Breast epithelium (tissue), 4 donors: ENCODE data around the gene SH3GL2. TPM values are rescaled to one million over a fixed set of nuclear protein-coding genes. Genes with fewer than 3 reads are reported as not detected.

Experiments
- DNase-seq, 2 donors: peaks; one replicate each; pipeline ENCODE4 v3.0.0-alpha.2; 2019; ENCODE audit warnings: low spot score in 2 of 2
- H3K27ac ChIP-seq, 2 donors: fragments of 200-600 bp; sonication (generic) in 1 of 2; one replicate each; pipeline ENCODE4 v1.5.1; 2016 to 2019; ENCODE audit warnings: mild to moderate bottlenecking in 1 of 2
- H3K27me3 ChIP-seq, 2 donors: fragments of 200-600 bp; sonication (generic) in 1 of 2; one replicate each; pipeline versions ENCODE4 v1.5.1 to v1.6.0; 2017 to 2019; ENCODE audit warnings: control low read depth in 1 of 2, mild to moderate bottlenecking in 1 of 2
- H3K36me3 ChIP-seq: fragments of 200-600 bp; one replicate; pipeline ENCODE4 v1.5.1; 2019
- H3K4me1 ChIP-seq, 2 donors: fragments of 200-600 bp; sonication (generic); one replicate each; pipeline ENCODE4 v1.5.1; 2016 to 2019; ENCODE audit warnings: control low read depth in 1 of 2
- H3K4me3 ChIP-seq, 3 donors: fragments of 200-600 bp; sonication (generic); 1 replicate in 2 of 3; 2 replicates in 1 of 3; pipeline ENCODE4 v1.5.1; 2016 to 2019; ENCODE audit warnings: mild to moderate bottlenecking in 3 of 3, moderate library complexity in 2 of 3
- H3K9me3 ChIP-seq, 2 donors: fragments of 200-600 bp; sonication (generic) in 1 of 2; one replicate each; pipeline ENCODE4 v1.5.1; 2016 to 2019; ENCODE audit warnings: control low read depth in 1 of 2
- CTCF ChIP-seq, 3 donors: fragments of 450-650 bp; IDR thresholded peaks; one replicate each; pipeline ENCODE4 v1.5.1; 2016 to 2017; ENCODE audit warnings: antibody characterized with exemption in 3 of 3, mild to moderate bottlenecking in 3 of 3, moderate library complexity in 3 of 3
- POLR2A ChIP-seq: fragments of 450-650 bp; IDR thresholded peaks from one replicate; pipeline ENCODE4 v1.6.1; 2016; ENCODE audit warnings: antibody characterized with exemption, mild to moderate bottlenecking, moderate library complexity
- POLR2AphosphoS5 ChIP-seq, 3 donors: sonication (generic); formaldehyde crosslinking; IDR thresholded peaks; one replicate each; pipeline ENCODE4 v1.6.1; 2017; ENCODE audit warnings: antibody characterized with exemption in 3 of 3
- intact Hi-C: fragments of 100-400 bp; cut with DNase I; formaldehyde crosslinking; loops from one replicate; pipeline ENCODE4 v1.15.1; 2023; ENCODE audit warnings: low total_unique reads
- total RNA-seq, 3 donors: library from RNA; depleted of rRNA; stranded (reverse); fragments of >200 nt; gene quantifications; one replicate each; pipeline ENCODE4 v1.1.0, GENCODE V29; 2016

The SH3GL2 gene
- total RNA-seq, 3 donors from 2014 or later = under 0.01 to 0.16 TPM; not detected in 1

DNA sequence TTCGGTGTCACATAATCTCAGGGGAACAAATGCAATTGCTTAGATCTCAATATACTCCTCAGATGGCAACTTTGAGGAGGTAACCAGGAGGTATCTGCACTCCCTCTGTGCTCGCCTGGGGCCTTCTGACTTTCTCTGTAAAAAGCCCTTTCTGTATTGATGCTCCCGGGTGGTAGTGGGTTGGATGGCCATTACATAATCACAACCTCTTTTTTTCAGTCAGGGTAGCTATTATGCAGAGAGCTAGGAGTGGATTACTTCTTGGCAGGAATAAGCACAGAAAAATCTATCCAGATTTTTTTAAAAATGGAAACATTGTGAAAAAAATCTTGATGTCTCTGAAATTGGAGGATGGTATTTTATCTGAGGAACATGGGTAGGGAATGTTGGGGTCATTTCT is 116.6 kb downstream of the SH3GL2 start:
- no peak overlapping the region for H3K4me3 ChIP-seq
- intact Hi-C loops = no loop called here
- no peak for TF ChIP-seq CTCF (IDR thresholded peaks at IDR 0.05)
- no peak for TF ChIP-seq POLR2AphosphoS5 (IDR thresholded peaks at IDR 0.05)
- TF ChIP-seq POLR2A = no peak
- no peaks in the 10 kb centered on the region for H3K9me3 ChIP-seq
- no peaks in the 10 kb centered on the region for H3K36me3 ChIP-seq
- H3K4me1 ChIP-seq = no peaks in the 10 kb centered on the region
- no peak overlapping the region for H3K27ac ChIP-seq
- DNase-seq = no peak
- no peaks in the 10 kb centered on the region for H3K27me3 ChIP-seq

- no peak for DNase-seq
- intact Hi-C loops = no loop called here
Measured at GRCh38 chr9:17699615-17700330, 120.9 kb downstream of the SH3GL2 start.

DNA sequence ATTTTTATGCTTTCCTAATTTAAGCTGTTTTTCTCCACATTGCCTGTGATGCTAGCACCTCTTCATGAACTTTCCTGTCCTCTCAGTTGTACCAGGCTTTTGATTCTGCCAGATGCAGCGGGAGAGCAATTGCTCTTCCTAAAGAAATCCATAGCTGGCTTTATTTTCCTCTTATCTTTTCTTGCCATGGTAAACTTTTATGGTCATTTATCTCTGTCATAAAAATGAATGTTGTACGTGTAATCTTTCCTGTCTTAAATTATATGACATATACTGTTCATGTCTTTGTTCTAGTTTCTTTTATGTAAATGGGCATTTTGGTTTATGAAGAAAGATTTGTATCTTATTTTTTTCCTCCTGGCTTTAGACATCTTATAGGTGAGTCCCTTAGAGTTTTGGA is 127.5 kb downstream of the SH3GL2 start:
- TF ChIP-seq POLR2A (no peak), POLR2AphosphoS5 (IDR thresholded peaks at IDR 0.05) (no peak)
- intact Hi-C loops = no loop called here
- no peaks in the 10 kb centered on the region for H3K9me3 ChIP-seq
- DNase-seq = no peak
- H3K27me3 ChIP-seq = no peaks in the 10 kb centered on the region
- no peak overlapping the region for H3K4me3 ChIP-seq
- H3K27ac ChIP-seq = no peak overlapping the region
- H3K36me3 ChIP-seq = no peaks in the 10 kb centered on the region
- H3K4me1 ChIP-seq = no peaks in the 10 kb centered on the region

More at GRCh38 chr9:17699615-17700330, 120.9 kb downstream of the SH3GL2 start:
- Histone ChIP-seq H3K9me3 (no peaks in the 10 kb centered on the region), H3K27ac (no peak overlapping the region), H3K27me3 (no peaks in the 10 kb centered on the region), H3K4me1 (no peaks in the 10 kb centered on the region), H3K4me3 (no peak overlapping the region), H3K36me3 (no peaks in the 10 kb centered on the region)
- TF ChIP-seq CTCF (IDR thresholded peaks at IDR 0.05) = no peak
- no peak for TF ChIP-seq POLR2A
- no peak for TF ChIP-seq POLR2AphosphoS5 (IDR thresholded peaks at IDR 0.05)

- Histone ChIP-seq H3K9me3 (peaks cover 0 to 7% of the 10 kb centered on the region in 2 donors), H3K27me3 (no peaks in the 10 kb centered on the region), H3K36me3 (no peaks in the 10 kb centered on the region), H3K4me3 (no peak overlapping the region), H3K4me1 (no peaks in the 10 kb centered on the region), H3K27ac (no peak overlapping the region)
- no peak for DNase-seq
- intact Hi-C loops = no loop called here
- no peak for TF ChIP-seq CTCF (IDR thresholded peaks at IDR 0.05)
Measured at GRCh38 chr9:17719053-17719452, 140.2 kb downstream of the SH3GL2 start.

- H3K4me3 ChIP-seq = no peak overlapping the region
- H3K27ac ChIP-seq = no peak overlapping the region
- intact Hi-C loops = loop anchor here (5.0 kb wide), 1 partner anchor 265 kb away; no protein-coding TSS in a partner anchor
Measured at GRCh38 chr9:17721954-17722353, 143.1 kb downstream of the SH3GL2 start.

More at GRCh38 chr9:17721954-17722353, 143.1 kb downstream of the SH3GL2 start:
- no peak for TF ChIP-seq CTCF (IDR thresholded peaks at IDR 0.05)
- TF ChIP-seq POLR2A = no peak
- no peak for DNase-seq
- peaks cover 0 to 27% of the 10 kb centered on the region in 2 donors for H3K9me3 ChIP-seq
- no peaks in the 10 kb centered on the region for H3K27me3 ChIP-seq
- H3K4me1 ChIP-seq = no peaks in the 10 kb centered on the region
- no peaks in the 10 kb centered on the region for H3K36me3 ChIP-seq
